KOPT-K1 (cell line): ENCODE measurements around the gene RFPL3.
"Not testable (repeated sequence)": the region's sequence is repeated elsewhere in the genome, so short reads cannot be mapped to it uniquely, and the experiment has no call there.

Experiments
- H3K27ac ChIP-seq: fragments of 200-600 bp; sonication (generic); 2 replicates; pipeline ENCODE4 v1.5.1; 2016; ENCODE audit warnings: antibody characterized with exemption, mild to moderate bottlenecking, low read depth, low read length; ENCODE audit not compliant: poor library complexity, severe bottlenecking
- H3K36me3 ChIP-seq: fragments of 200-600 bp; sonication (generic); 2 replicates; pipeline ENCODE4 v1.5.1; 2017; ENCODE audit warnings: antibody characterized with exemption, mild to moderate bottlenecking, low read length, moderate library complexity; ENCODE audit not compliant: insufficient read depth
- H3K9me3 ChIP-seq: fragments of 200-600 bp; sonication (generic); 2 replicates; pipeline ENCODE4 v1.5.1; 2017; ENCODE audit warnings: antibody characterized with exemption, low read length, mild to moderate bottlenecking; ENCODE audit not compliant: insufficient read depth, poor library complexity, severe bottlenecking

RFPL3 gene

GRCh38 chr22:32357567-32357966, at the start of gene RFPL3:
Gene RFPL3, plus strand, starts transcription at chr22:32357867. Its CDS starts 205 bp downstream, at chr22:32358072.
- H3K9me3 ChIP-seq, H3K27ac ChIP-seq, H3K36me3 ChIP-seq: not testable (repeated sequence)

- no peaks in the 10 kb centered on the region for H3K9me3 ChIP-seq
- no peaks in the 10 kb centered on the region for H3K36me3 ChIP-seq
- H3K27ac ChIP-seq, result no peak overlapping the region
Observed at GRCh38 chr22:32308191-32308590, 49.5 kb upstream of the RFPL3 start.

- H3K9me3 ChIP-seq, result no peaks in the 10 kb centered on the region
- H3K36me3 ChIP-seq, result no peaks in the 10 kb centered on the region
- H3K27ac ChIP-seq, result no peak overlapping the region
Observed at GRCh38 chr22:32308934-32309333, 48.7 kb upstream of the RFPL3 start.

- Histone ChIP-seq H3K36me3 (no peaks in the 10 kb centered on the region), H3K27ac (no peak overlapping the region), H3K9me3 (no peaks in the 10 kb centered on the region)
Observed at GRCh38 chr22:32309585-32310251, 47.9 kb upstream of the RFPL3 start.

GRCh38 chr22:32310777-32311176, 46.9 kb upstream of the RFPL3 start:
- no peaks in the 10 kb centered on the region for H3K9me3 ChIP-seq
- H3K36me3 ChIP-seq, result no peaks in the 10 kb centered on the region
- H3K27ac ChIP-seq, result no peak overlapping the region

- Histone ChIP-seq H3K27ac (no peak overlapping the region), H3K9me3 (no peaks in the 10 kb centered on the region), H3K36me3 (no peaks in the 10 kb centered on the region)
Observed at GRCh38 chr22:32311551-32312071, 46.1 kb upstream of the RFPL3 start.

- Histone ChIP-seq H3K9me3 (no peaks in the 10 kb centered on the region), H3K36me3 (no peaks in the 10 kb centered on the region), H3K27ac (no peak overlapping the region)
Observed at GRCh38 chr22:32312748-32313147, 44.9 kb upstream of the RFPL3 start.

- Histone ChIP-seq H3K27ac (no peak overlapping the region), H3K9me3 (no peaks in the 10 kb centered on the region), H3K36me3 (no peaks in the 10 kb centered on the region)
Observed at GRCh38 chr22:32313532-32313931, 44.1 kb upstream of the RFPL3 start.

GRCh38 chr22:32317524-32317923, 40.1 kb upstream of the RFPL3 start:
- no peak overlapping the region for H3K27ac ChIP-seq
- H3K36me3 ChIP-seq, result no peaks in the 10 kb centered on the region
- no peaks in the 10 kb centered on the region for H3K9me3 ChIP-seq

GRCh38 chr22:32318361-32318760, 39.3 kb upstream of the RFPL3 start:
- H3K36me3 ChIP-seq, result no peaks in the 10 kb centered on the region
- H3K9me3 ChIP-seq, result no peaks in the 10 kb centered on the region
- H3K27ac ChIP-seq, result no peak overlapping the region

- no peak overlapping the region for H3K27ac ChIP-seq
- no peaks in the 10 kb centered on the region for H3K36me3 ChIP-seq
- H3K9me3 ChIP-seq, result no peaks in the 10 kb centered on the region
Observed at GRCh38 chr22:32319861-32320406, 37.7 kb upstream of the RFPL3 start.

GRCh38 chr22:32322986-32323385, 34.7 kb upstream of the RFPL3 start:
- H3K9me3 ChIP-seq, result no peaks in the 10 kb centered on the region
- H3K27ac ChIP-seq, result no peak overlapping the region
- no peaks in the 10 kb centered on the region for H3K36me3 ChIP-seq

- H3K36me3 ChIP-seq, result no peaks in the 10 kb centered on the region
- no peak overlapping the region for H3K27ac ChIP-seq
- H3K9me3 ChIP-seq, result no peaks in the 10 kb centered on the region
Observed at GRCh38 chr22:32323513-32324164, 34.0 kb upstream of the RFPL3 start.

- Histone ChIP-seq H3K9me3 (no peaks in the 10 kb centered on the region), H3K27ac (no peak overlapping the region), H3K36me3 (no peaks in the 10 kb centered on the region)
Observed at GRCh38 chr22:32324505-32325415, 32.9 kb upstream of the RFPL3 start.

- H3K27ac ChIP-seq, result no peak overlapping the region
Observed at GRCh38 chr22:32325416-32325801, 32.3 kb upstream of the RFPL3 start.

More at GRCh38 chr22:32325416-32325801, 32.3 kb upstream of the RFPL3 start:
- Histone ChIP-seq H3K36me3 (no peaks in the 10 kb centered on the region), H3K9me3 (no peaks in the 10 kb centered on the region)
